Vagina (tissue), 2 donors: ENCODE measurements around the gene CANX.

Experiments used
- CTCF ChIP-seq, 3 experiments: fragments of 450-650 bp in 2 of 3; fragments of 200-600 bp in 1 of 3; sonication (generic) in 1 of 3; IDR thresholded peaks; one replicate each; pipeline ENCODE4 v1.5.1; 2017 to 2019; ENCODE audit warnings: antibody characterized with exemption in 3 of 3, mild to moderate bottlenecking in 2 of 3, moderate library complexity in 2 of 3
- POLR2A ChIP-seq, 2 donors: fragments of 450-650 bp; IDR thresholded peaks; one replicate each; pipeline ENCODE4 v1.6.1; 2017; ENCODE audit warnings: antibody characterized with exemption in 2 of 2, mild to moderate bottlenecking in 2 of 2, moderate library complexity in 2 of 2

- TF ChIP-seq CTCF (IDR thresholded peaks at IDR 0.05) (no peak), POLR2A (IDR thresholded peaks at IDR 0.05) (peak; percentile 47 to 77)
These were observed 33.7 kb downstream of the CANX start, which contains the start of gene MAML1 for GRCh38 chr5:179732412-179732917.
